ENCODE measurements around the gene PROCA1. TPM values are rescaled to one million over a fixed set of nuclear protein-coding genes. Genes with fewer than 3 reads are reported as not detected.
"Not testable (repeated sequence)": the region's sequence is repeated elsewhere in the genome, so short reads cannot be mapped to it uniquely, and the experiment has no call there.

Gene PROCA1
- total RNA-seq, 1 donor from 2014 or later, result 1.5 TPM

GRCh38 chr17:28737316-28737715 lies 25.6 kb upstream of the PROCA1 start:
- no peak for TF ChIP-seq CTCF (IDR thresholded peaks at IDR 0.05)
- no peak for TF ChIP-seq POLR2A (IDR thresholded peaks at IDR 0.05)
- no peak for TF ChIP-seq POLR2AphosphoS5 (IDR thresholded peaks at IDR 0.05; ENCODE audit: insufficient read depth in 1 of 2, low read depth in 1 of 2)
- no peak overlapping the region for H3K4me3 ChIP-seq

GRCh38 chr17:28735913-28736769 lies 24.5 kb upstream of the PROCA1 start:
- intact Hi-C loops (cut with DNase I); H3K27me3 ChIP-seq; H3K4me1 ChIP-seq; H3K9me3 ChIP-seq; H3K27ac ChIP-seq; DNase-seq (ENCODE audit: extremely low spot score in 2 of 2); H3K36me3 ChIP-seq; H3K4me3 ChIP-seq: not testable (repeated sequence)

More at GRCh38 chr17:28737316-28737715, 25.6 kb upstream of the PROCA1 start:
- H3K27me3 ChIP-seq, result no peaks in the 10 kb centered on the region
- H3K9me3 ChIP-seq, result no peaks in the 10 kb centered on the region
- no peaks in the 10 kb centered on the region for H3K36me3 ChIP-seq
- H3K27ac ChIP-seq, result no peak overlapping the region
- no peak for DNase-seq (ENCODE audit: extremely low spot score in 2 of 2)
- intact Hi-C loops (cut with DNase I), result no loop called here
- H3K4me1 ChIP-seq, result no peaks in the 10 kb centered on the region

GRCh38 chr17:28735242-28735722 lies 23.6 kb upstream of the PROCA1 start:
- intact Hi-C loops (cut with DNase I), result no loop called here
- H3K4me1 ChIP-seq, result no peaks in the 10 kb centered on the region

GRCh38 chr17:28734712-28735241 lies 23.1 kb upstream of the PROCA1 start:
- Histone ChIP-seq H3K9me3 (no peaks in the 10 kb centered on the region), H3K4me3 (no peak overlapping the region), H3K4me1 (no peaks in the 10 kb centered on the region), H3K36me3 (no peaks in the 10 kb centered on the region), H3K27me3 (no peaks in the 10 kb centered on the region), H3K27ac (no peak overlapping the region)
- TF ChIP-seq POLR2AphosphoS5 (IDR thresholded peaks at IDR 0.05; ENCODE audit: insufficient read depth in 1 of 2, low read depth in 1 of 2), result no peak
- no peak for TF ChIP-seq POLR2A (IDR thresholded peaks at IDR 0.05)
- TF ChIP-seq CTCF (IDR thresholded peaks at IDR 0.05), result no peak
- no peak for DNase-seq (ENCODE audit: extremely low spot score in 2 of 2)
- intact Hi-C loops (cut with DNase I), result no loop called here

More at GRCh38 chr17:28735242-28735722, 23.6 kb upstream of the PROCA1 start:
- H3K27me3 ChIP-seq, result no peaks in the 10 kb centered on the region
- no peak overlapping the region for H3K4me3 ChIP-seq
- no peak for DNase-seq (ENCODE audit: extremely low spot score in 2 of 2)
- no peaks in the 10 kb centered on the region for H3K9me3 ChIP-seq
- H3K27ac ChIP-seq, result no peak overlapping the region
- TF ChIP-seq CTCF (IDR thresholded peaks at IDR 0.05), result no peak
- no peak for TF ChIP-seq POLR2AphosphoS5 (IDR thresholded peaks at IDR 0.05; ENCODE audit: insufficient read depth in 1 of 2, low read depth in 1 of 2)
- TF ChIP-seq POLR2A (IDR thresholded peaks at IDR 0.05), result no peak
- no peaks in the 10 kb centered on the region for H3K36me3 ChIP-seq

- TF ChIP-seq POLR2A (IDR thresholded peaks at IDR 0.05) (no peak), POLR2AphosphoS5 (IDR thresholded peaks at IDR 0.05; ENCODE audit: insufficient read depth in 1 of 2, low read depth in 1 of 2) (no peak), CTCF (IDR thresholded peaks at IDR 0.05) (no peak)
- Histone ChIP-seq H3K27ac (no peak overlapping the region), H3K4me3 (no peak overlapping the region), H3K4me1 (no peaks in the 10 kb centered on the region), H3K27me3 (no peaks in the 10 kb centered on the region), H3K9me3 (no peaks in the 10 kb centered on the region), H3K36me3 (no peaks in the 10 kb centered on the region)
- intact Hi-C loops (cut with DNase I), result no loop called here
- no peak for DNase-seq (ENCODE audit: extremely low spot score in 2 of 2)
Measured at GRCh38 chr17:28733346-28733745, 21.7 kb upstream of the PROCA1 start.

All from vagina (tissue), 2 donors.